OCI-LY7 (cell line): Measurements from ENCODE around the gene ABCA13.

Experiments
- CTCF ChIP-seq: fragments of 200-600 bp; sonication (generic); conservative IDR thresholded peaks from 2 replicates; pipeline ENCODE4 v1.5.1; 2014; ENCODE audit warnings: mild to moderate bottlenecking, antibody characterized with exemption, low read length, moderate library complexity, mixed read lengths
- EZH2phosphoT487 ChIP-seq: fragments of 200-600 bp; sonication (generic); IDR thresholded peaks from 2 replicates; pipeline ENCODE4 v1.6.1; 2018; ENCODE audit warnings: low read depth, borderline replicate concordance, mild to moderate bottlenecking, mixed run types, antibody characterized with exemption, low read length, moderate library complexity, mixed read lengths

GRCh38 chr7:48411619-48412018 lies 240.4 kb downstream of the ABCA13 start:
- TF ChIP-seq CTCF (no peak), EZH2phosphoT487 (no peak)
